ENCODE data around the gene RPS26.
"Not testable (repeated sequence)": the region's sequence is repeated elsewhere in the genome, so short reads cannot be mapped to it uniquely, and the experiment has no call there.

The RPS26 gene

GRCh38 chr12:56041552-56042429, at the start of gene RPS26:
Gene RPS26, plus strand, starts transcription at chr12:56041918. Its CDS starts 249 bp downstream, at chr12:56042167.
- peak; percentile 83 to 92 for DNase-seq

GRCh38 chr12:55993230-55993853, 48.4 kb upstream of the RPS26 start:
- DNase-seq: no peak

DNA sequence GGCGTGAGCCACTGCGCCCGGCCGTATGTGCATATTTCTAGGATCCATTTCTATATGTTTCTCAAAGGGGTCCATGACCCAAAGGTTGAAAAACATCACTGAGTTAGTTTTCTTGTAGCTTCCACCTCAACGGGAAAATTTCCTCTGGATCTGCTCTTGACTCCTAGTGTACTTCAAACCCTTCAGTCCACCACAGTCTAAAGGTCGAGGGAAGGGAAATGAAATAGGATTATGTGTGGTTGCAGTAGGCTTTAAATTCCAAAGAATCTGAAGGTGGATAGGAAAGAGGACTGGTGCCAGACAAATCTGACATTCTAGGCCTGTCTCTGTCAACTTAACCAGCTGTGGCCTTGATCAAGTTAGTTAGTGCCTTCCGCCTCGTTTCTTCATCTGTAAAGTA, 46.4 kb upstream of the RPS26 start:
- DNase-seq: no peak

DNA sequence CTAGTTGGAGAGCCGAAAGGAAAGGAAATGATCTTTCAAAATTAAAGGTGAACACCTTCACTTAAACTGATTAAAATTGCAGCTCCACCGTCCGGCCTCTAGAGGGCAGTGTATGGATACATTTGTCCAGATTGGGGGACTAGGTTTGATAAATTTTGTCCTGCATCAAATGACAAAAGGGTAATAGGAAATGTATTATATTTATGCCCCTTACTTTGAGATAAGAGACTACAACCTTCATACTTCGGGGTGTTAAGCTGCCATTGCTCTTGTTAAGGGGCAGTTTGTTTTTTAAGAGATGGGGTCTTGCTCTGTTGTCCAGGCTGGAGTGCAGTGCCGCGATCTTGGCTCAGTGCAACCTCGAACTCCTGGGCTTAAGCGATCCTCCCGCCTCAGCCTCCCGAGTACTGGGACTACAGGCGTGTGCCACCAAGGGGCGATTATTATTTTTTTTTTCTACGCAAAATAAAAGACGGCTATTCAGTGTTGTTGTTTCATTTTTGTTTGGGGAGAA, 45.5 kb upstream of the RPS26 start:
- DNase-seq: peak in 1 of 2 experiments; percentile 60

DNA sequence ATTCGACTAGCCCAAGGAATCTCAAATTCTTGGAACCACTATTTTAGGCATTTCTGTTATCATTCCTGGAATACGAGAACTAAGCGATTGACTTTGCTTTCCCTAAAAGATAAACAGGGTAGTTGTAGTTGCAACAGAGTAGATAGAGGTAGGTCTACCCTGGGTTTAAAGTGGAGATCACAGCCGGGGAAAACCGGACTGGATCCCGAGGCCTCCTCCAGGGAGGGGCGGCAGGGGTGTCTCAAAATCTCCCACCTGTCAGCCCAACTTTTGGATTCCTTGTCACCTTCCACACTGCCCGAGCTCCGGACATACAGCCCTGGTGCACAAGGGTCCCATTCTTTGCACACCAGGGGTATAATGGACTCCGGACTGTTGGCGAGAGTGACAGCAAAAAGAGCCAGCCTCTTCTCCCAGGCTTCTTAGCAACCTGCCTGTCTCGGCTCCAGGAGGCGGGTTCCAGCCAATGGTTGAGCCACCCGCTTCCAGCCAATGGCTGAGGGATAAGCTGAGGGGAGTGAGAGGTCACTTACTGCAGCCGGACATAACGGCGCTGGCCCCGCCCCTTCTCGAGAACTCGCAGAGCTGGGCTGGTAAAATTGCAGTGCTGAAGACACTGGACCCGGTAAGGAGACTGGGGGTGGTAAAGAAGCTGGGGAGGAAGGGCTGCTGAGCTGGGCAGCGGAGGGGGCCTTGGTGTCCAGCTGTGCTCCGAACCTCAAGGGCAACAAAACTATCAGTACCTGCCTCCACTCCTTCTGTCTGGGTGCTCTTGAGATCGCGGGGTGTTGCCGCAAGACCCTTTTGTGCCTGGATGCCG, 44.8 kb upstream of the RPS26 start, which contains the start of gene SUOX:
SUOX (plus strand) TSS at position 562 of the 820 bp plus-strand sequence. CDS start 4,946 bp downstream, outside the sequence.
- DNase-seq: no peak

- DNase-seq: no peak
Observed at GRCh38 chr12:55997535-55997859, 44.2 kb upstream of the RPS26 start.

- DNase-seq: not testable (repeated sequence)
Observed at GRCh38 chr12:55999522-55999921, 42.2 kb upstream of the RPS26 start.

GRCh38 chr12:55999999-56000540, 41.6 kb upstream of the RPS26 start:
- DNase-seq: not testable (repeated sequence)

GRCh38 chr12:56001487-56002100, 40.1 kb upstream of the RPS26 start:
- no peak for DNase-seq

DNA sequence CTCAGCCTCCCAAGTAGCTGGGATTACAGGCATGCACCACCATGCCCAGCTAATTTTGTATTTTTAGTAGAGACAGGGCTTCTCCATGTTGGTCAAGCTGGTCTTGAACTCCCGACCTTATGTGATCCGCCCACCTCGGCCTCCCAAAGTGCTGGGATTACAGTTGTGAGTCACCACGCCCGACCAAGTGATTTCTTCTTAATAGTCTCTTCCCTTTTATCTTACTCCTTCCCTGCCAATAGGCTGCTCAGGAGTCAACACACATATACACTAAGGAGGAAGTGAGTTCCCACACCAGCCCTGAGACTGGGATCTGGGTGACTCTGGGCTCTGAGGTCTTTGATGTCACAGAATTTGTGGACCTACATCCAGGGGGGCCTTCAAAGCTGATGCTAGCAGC, 38.3 kb upstream of the RPS26 start:
- DNase-seq: not testable (repeated sequence)

DNA sequence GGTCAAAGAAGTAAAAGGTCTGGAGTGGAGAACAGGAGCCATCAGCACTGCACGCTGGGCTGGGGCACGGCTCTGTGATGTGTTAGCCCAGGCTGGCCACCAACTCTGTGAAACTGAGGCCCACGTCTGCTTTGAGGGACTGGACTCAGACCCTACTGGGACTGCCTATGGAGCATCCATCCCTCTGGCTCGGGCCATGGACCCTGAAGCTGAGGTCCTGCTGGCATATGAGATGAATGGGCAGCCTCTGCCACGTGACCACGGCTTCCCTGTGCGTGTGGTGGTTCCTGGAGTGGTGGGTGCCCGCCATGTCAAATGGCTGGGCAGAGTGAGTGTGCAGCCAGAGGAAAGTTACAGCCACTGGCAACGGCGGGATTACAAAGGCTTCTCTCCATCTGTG, 37.5 kb upstream of the RPS26 start:
- no peak for DNase-seq

DNA sequence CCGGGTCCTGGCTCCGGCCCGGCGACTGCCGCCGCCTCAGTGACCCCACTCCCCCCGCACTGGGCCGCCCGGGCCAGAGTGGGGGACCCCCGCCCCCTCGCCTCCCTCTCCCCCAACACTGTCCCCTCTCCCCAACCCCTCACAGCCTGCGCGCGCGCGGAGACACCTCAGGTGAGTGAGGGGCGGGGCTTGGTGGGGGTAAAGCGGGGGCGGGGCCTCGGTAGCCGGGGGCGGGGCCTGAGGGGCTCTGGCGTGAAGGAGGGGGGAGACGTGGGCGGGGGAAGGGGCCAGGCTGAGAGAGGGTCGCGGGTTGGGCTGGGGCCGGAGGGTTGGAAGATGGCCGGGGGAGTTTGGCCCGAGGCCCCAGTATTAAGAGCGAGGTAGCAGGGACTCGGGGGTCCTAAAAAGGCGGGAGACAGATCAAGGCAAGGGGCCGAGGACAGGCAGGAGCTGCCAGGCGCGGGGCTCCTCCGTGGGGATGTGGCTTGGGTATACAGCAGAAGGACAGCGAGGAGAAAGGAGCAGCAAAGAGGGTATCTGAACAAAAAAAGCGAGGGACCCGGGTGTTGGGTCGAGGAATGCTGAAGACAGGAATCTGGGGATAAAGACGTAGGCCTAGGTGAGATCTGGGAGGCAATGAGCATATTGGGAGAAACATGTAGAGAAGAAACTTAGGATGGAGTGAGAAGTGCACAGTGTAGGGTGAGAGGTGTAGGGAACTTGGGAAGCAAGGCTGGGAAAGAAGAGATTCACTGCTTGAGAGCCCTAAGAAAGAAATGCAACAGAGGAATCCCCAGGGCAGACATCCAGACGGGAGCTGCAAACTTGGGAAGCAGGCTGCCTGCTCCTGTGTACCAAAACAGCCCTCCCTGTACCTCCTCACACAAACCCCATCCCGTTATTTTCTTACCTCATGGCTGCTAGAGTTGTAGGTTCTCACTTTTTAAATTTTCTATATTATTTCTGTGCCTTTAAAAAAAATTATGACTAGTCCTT, 33.9 kb upstream of the RPS26 start:
- peak; percentile 53 to 75 for DNase-seq

DNA sequence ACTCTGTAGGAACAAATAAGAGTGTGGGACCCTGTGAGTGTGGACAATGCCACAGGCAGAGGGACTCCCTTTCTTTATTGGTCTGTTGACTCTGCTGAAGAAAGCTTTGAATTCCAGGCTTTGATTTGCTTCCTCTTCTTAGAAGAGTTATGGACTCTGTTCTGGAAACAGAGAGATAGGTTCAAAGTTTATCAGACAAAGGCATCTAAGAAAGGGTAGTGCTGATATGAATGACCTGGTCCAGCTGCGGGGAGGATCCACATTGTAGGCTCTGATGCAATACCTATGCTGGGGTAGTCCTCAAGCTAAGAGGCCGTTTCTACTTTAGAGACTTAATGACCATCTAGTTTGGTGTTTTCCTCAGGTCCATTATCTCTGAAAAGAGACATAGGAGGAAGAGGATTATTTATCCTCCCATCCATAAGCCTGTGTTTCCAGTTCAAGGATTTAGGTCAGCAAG, 31.6 kb upstream of the RPS26 start:
- DNase-seq: no peak

- no peak for DNase-seq
Observed at GRCh38 chr12:56011509-56012090, 30.1 kb upstream of the RPS26 start.

DNA sequence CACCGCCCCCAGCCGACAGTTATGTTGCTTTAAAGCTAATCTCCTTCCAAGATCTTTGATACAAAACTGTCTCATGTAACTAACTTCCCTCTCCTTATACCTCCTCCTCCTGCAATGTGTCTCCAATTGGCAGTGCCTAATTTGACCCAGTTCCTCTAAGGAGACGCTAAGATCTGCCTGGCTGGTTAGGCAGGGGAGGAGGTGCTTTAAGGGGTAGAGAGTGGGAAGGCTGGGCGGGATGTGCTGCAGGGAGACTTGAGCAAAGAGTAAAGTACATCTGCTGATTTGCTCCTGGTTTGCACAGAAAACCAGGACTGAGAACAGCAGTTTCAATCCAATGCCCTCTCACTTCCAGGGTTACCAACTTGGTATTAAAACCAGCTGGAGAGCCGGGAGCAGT, 28.2 kb upstream of the RPS26 start:
- DNase-seq: no peak

DNA sequence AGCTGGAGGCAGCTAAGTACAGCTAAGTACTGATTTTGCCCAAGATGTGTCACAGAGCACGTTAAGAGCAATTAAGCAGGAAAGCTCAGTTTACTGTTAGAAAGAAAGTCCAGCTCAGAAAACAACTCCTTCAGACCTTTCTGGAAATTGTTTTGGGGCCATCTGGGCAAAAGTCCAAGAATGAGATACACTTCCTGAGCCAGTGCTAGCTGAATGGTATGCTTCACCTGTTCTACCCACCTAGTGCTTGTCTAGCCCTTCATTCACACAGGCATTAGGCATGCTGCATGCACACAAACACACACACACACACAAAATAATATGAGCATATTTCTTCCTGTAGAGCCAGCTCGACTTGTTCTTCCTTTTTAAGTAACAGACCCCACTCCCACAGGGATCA, 27.5 kb upstream of the RPS26 start:
- no peak for DNase-seq

- DNase-seq: no peak
Observed at GRCh38 chr12:56017181-56017580, 24.5 kb upstream of the RPS26 start.

GRCh38 chr12:56018356-56018755, 23.4 kb upstream of the RPS26 start:
- no peak for DNase-seq

DNA sequence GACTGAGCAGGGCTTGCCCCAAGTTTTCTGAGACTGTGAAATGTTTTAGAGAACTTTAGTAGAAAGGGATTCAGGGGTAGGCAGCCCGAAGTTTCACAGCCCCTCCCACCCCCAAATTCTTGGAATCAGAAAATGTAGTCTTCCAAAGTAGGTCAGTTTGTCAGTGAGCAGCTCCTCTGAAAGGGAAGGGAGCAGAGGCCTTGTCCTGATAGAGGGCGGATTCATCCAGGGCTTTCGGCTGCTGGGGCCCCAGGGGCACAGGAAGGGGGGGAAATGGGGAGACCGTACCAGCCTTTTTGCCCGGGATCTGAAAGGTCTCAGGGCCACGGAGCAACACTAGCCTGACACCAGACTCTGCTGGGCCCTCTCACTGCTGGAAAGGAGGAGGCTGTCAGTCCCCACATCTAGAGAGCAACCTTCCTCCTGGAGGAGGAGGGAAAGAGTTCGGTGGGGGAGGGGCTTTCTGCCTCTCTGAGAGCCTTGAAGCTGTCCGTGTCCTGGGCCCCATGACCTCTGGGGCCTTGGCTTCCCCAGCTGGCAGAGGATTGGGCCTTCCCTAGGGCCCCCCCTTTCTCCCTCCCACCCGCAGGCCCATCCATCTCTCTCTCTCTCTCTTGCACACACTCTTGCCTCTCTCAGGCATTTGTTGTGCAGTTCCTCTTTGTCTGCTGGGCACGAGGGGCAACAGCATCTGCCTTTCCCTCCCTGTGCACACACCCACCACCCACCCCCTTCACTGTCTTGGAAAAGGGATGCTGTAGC, 21.1 kb upstream of the RPS26 start, which contains the start of gene IKZF4:
IKZF4 (plus strand) TSS at position 621 of the 762 bp plus-strand sequence. CDS start 451 bp downstream, outside the sequence.
- no peak for DNase-seq
